NB4 (cell line): ENCODE data around the gene FAM107B.

ENCODE experiments used
- POLR2A ChIP-seq: IDR thresholded peaks from 2 replicates; pipeline ENCODE4 v1.6.1; 2011; ENCODE audit warnings: mild to moderate bottlenecking; ENCODE audit not compliant: insufficient read length; ENCODE audit errors: extremely low read depth
- TF ChIP-seq, protein P1 (sequence below): IDR thresholded peaks from one replicate; pipeline ENCODE4 v1.5.1; 2012; ENCODE audit warnings: low read depth, low read length
- TF ChIP-seq, protein P2 (sequence below): IDR thresholded peaks from 2 replicates; pipeline ENCODE4 v1.6.1; 2011; ENCODE audit warnings: low read depth, low read length

DNA sequence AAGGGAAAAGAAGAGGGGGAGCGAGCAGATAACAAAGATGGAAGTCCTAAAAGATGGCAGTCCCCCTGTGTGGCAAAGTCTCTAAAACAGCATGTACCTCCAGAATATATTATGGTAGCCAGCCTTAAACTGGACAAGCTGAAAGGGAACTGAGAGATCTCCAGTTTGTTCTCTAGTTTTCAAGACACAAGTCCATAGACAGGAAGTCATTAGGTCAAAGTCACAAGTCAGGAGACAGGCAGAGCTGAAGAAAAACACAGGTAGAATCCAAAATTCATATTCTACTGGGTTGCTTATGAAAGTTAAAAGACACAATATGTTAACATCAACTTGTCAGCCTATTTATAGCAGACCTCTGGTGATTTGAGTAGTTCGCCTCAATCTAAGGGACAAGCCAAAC is 38.7 kb downstream of the FAM107B start:
- TF ChIP-seq, protein P1, sequence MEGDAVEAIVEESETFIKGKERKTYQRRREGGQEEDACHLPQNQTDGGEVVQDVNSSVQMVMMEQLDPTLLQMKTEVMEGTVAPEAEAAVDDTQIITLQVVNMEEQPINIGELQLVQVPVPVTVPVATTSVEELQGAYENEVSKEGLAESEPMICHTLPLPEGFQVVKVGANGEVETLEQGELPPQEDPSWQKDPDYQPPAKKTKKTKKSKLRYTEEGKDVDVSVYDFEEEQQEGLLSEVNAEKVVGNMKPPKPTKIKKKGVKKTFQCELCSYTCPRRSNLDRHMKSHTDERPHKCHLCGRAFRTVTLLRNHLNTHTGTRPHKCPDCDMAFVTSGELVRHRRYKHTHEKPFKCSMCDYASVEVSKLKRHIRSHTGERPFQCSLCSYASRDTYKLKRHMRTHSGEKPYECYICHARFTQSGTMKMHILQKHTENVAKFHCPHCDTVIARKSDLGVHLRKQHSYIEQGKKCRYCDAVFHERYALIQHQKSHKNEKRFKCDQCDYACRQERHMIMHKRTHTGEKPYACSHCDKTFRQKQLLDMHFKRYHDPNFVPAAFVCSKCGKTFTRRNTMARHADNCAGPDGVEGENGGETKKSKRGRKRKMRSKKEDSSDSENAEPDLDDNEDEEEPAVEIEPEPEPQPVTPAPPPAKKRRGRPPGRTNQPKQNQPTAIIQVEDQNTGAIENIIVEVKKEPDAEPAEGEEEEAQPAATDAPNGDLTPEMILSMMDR = no peak
- TF ChIP-seq, protein P2, sequence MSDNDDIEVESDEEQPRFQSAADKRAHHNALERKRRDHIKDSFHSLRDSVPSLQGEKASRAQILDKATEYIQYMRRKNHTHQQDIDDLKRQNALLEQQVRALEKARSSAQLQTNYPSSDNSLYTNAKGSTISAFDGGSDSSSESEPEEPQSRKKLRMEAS = no peak
- TF ChIP-seq POLR2A = no peak
